A549 (cell line): ENCODE data around the gene BRAT1. TPM values are rescaled to one million over a fixed set of nuclear protein-coding genes. Genes with fewer than 3 reads are reported as not detected.

ENCODE experiments used
- ATAC-seq, 2 experiments: fragments of 200-7000 bp in 1 of 2; fragments of >200 bp in 1 of 2; cut with Nextera tagmentation in 1 of 2; cut with Tn5 transposase in 1 of 2; 3 replicates each; pipeline versions ENCODE4 v1.8.0 to v1.9.1; 2018 to 2020; ENCODE audit warnings: mild to moderate bottlenecking in 1 of 2, moderate library complexity in 1 of 2
- CTCF ChIA-PET: fragments of 300-600 bp; sonication (Branson Sonifier 250); formaldehyde crosslinking; extraction: SDS; loops from one replicate; lab custom pipeline; 2021; ENCODE audit warnings: antibody characterized with exemption, inconsistent platforms; lab: Yijun Ruan, JAX
- POLR2A ChIA-PET: fragments of 350-600 bp; formaldehyde crosslinking; extraction: SDS; loops from one replicate; lab custom pipeline; 2021; ENCODE audit warnings: antibody characterized with exemption, inconsistent platforms; lab: Yijun Ruan, JAX
- DNase-seq, 2 experiments: peaks; one replicate each; pipeline versions ENCODE4 v3.0.0 to v3.0.0-alpha.2; 2011 to 2016; ENCODE audit warnings: low read depth in 1 of 2, low spot score in 1 of 2
- FAIRE-seq: peaks from 2 replicates; lab custom pipeline; 2011; peaks lifted over from hg19 to GRCh38; lab: Jason Lieb, UNC
- H3K27ac ChIP-seq, 2 experiments: fragments of >200 bp; sonication (Bioruptor Twin); formaldehyde crosslinking; 3 replicates each; pipeline ENCODE4 v1.5.1; 2016 to 2017
- H3K4me1 ChIP-seq: fragments of >200 bp; sonication (Bioruptor Twin); formaldehyde crosslinking; 3 replicates; pipeline ENCODE4 v1.6.1; 2016
- H3K4me2 ChIP-seq: fragments of >200 bp; sonication (Bioruptor Twin); formaldehyde crosslinking; 3 replicates; pipeline ENCODE4 v1.6.1; 2016
- H3K4me3 ChIP-seq: fragments of >200 bp; sonication (Bioruptor Twin); formaldehyde crosslinking; 3 replicates; pipeline ENCODE4 v1.5.1; 2016
- H3K9me3 ChIP-seq: fragments of >200 bp; sonication (Bioruptor Twin); formaldehyde crosslinking; 3 replicates; pipeline ENCODE4 v1.6.1; 2016
- CEBPB ChIP-seq, 2 experiments: fragments of >200 bp in 1 of 2; sonication (Bioruptor Twin) in 1 of 2; formaldehyde crosslinking in 1 of 2; IDR thresholded peaks; 2 replicates each; pipeline ENCODE4 v1.6.1; 2012 to 2016
- CHD4 ChIP-seq: fragments of 200-600 bp; sonication (generic); IDR thresholded peaks from 2 replicates; pipeline ENCODE4 v1.6.1; 2016; ENCODE audit warnings: antibody characterized with exemption, mild to moderate bottlenecking, borderline replicate concordance
- EHF ChIP-seq: fragments of 250-450 bp; sonication (Bioruptor Pico); IDR thresholded peaks from 2 replicates; pipeline ENCODE4 v1.5.0; 2020; ENCODE audit warnings: mild to moderate bottlenecking
- ESRRA ChIP-seq: fragments of 150-350 bp; IDR thresholded peaks from 2 replicates; pipeline ENCODE4 v1.6.1; 2014; ENCODE audit warnings: mild to moderate bottlenecking, low read length, borderline replicate concordance
- HDAC2 ChIP-seq: fragments of 200-600 bp; sonication (generic); IDR thresholded peaks from 2 replicates; pipeline ENCODE4 v1.6.1; 2016
- KDM5A ChIP-seq: fragments of 200-600 bp; sonication (generic); IDR thresholded peaks from 2 replicates; pipeline ENCODE4 v1.6.1; 2016; ENCODE audit warnings: antibody characterized with exemption, mild to moderate bottlenecking
- POLR2AphosphoS2 ChIP-seq: conservative IDR thresholded peaks from 2 replicates; pipeline ENCODE4 v1.6.1; 2012; ENCODE audit warnings: low read length, improper control_type of control experiment, inconsistent platforms
- RFX5 ChIP-seq: fragments of 450-650 bp; IDR thresholded peaks from 2 replicates; pipeline ENCODE4 v1.7.1; 2014; ENCODE audit warnings: antibody characterized with exemption, mild to moderate bottlenecking, moderate library complexity
- RNF2 ChIP-seq: fragments of 200-600 bp; sonication (generic); IDR thresholded peaks from 2 replicates; pipeline ENCODE4 v1.6.1; 2016; ENCODE audit warnings: low read depth, mild to moderate bottlenecking, antibody characterized with exemption, moderate library complexity, borderline replicate concordance
- WGBS: methylation state at CpG from one replicate; pipeline ENCODE4 v1.1.6; 2017; ENCODE audit errors: missing lambda C conversion rate; 5-methylcytosine and 5-hydroxymethylcytosine counted together
- polyA plus RNA-seq, 4 experiments: library from polyadenylated mRNA; depleted of rRNA in 3 of 4; stranded (reverse); fragments of >200 nt; fragmentation: RNase III in 1 of 4; extraction: RNeasy Plus Mini Kit Qiagen cat#74134 plus additional on column Dnase treatment in 1 of 4; gene quantifications; 2 replicates in 3 of 4; 3 replicates in 1 of 4; pipeline ENCODE4 v1.2.3, GENCODE V29; 2011 to 2017
- TF ChIP-seq, protein P1 (sequence below): fragments of 200-600 bp; sonication (generic); IDR thresholded peaks from 2 replicates; pipeline ENCODE4 v1.6.1; 2016; ENCODE audit warnings: antibody characterized with exemption, mild to moderate bottlenecking, moderate library complexity
- TF ChIP-seq, protein P2 (sequence below): fragments of 250-450 bp; sonication (Bioruptor Pico); IDR thresholded peaks from 2 replicates; pipeline ENCODE4 v1.5.0; 2021; ENCODE audit warnings: mild to moderate bottlenecking, moderate library complexity, borderline replicate concordance
- TF ChIP-seq, protein P3 (sequence below): fragments of 250-450 bp; sonication (Bioruptor Pico); IDR thresholded peaks from 2 replicates; pipeline ENCODE4 v1.5.0; 2020; ENCODE audit warnings: low read depth, mild to moderate bottlenecking, moderate library complexity
- TF ChIP-seq, protein P4 (sequence below): IDR thresholded peaks from 2 replicates; pipeline ENCODE4 v1.6.1; 2012
- TF ChIP-seq, protein P5 (sequence below): fragments of >200 bp; sonication (Bioruptor Twin); formaldehyde crosslinking; IDR thresholded peaks from 3 replicates; pipeline ENCODE4 v1.6.1; 2016

The BRAT1 gene
- polyA plus RNA-seq, 2 of the 4 experiments (the other 2 are of a cell fraction), result 11.9 to 25.6 TPM

DNA sequence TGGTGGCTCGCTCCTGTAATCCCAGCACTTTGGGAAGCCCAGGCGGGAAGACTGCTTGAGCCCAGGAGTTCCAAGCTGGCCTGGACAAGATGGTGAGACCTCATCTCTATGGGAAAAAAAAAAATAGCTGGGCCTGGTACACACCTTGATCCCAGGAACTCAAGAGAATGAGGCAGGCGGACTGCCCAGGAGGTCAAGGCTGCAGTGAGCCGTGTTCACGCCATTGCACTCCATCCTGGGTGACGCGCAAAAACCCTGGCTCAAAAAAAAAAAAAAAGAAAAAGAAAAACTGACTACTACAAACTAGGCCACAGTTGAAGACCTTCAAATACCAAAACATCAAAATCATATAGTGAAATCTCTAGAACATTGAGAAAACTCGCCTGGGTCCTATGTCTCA lies 3.9 kb downstream of the BRAT1 start (continued):
- TF ChIP-seq KDM5A, result no peak

DNA sequence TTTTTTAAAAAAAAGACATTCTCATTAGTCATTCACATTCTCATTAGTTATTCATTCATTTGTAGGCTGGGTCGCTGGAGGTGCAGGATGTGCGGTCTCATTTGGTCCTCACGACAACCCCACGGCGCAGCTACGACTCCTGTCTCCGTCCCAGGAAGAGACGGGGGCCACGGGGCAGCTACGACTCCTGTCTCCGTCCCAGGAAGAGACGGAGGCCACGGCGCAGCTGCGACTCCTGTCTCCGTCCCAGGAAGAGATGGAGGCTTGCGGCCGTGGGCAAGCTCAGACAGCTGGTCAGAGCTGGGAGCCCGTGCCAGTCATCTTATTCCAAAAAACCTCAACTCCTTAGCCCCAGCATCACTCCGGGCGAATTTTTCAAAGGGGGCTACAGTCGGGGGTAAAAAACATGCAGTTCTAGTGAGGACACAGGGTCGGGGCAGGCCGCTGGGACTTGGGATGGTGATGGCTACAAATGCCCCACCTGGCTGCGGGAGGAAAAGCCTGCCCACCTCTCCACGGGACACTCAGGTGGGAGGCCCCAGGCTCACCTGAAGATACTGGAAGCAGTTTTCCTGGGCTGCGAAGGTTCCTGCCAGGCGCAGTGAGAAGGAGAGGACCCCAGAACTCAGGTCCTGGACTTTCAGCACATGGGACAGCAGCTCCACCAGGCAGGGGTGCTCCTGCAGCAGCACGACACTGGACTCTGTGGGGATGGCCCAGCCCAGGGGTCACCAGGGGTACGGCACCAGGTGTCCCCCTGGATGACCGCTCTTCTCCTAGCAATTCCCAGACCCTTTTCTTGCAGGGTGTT lies 8.3 kb downstream of the BRAT1 start:
- no peaks in the 10 kb centered on the region for H3K4me1 ChIP-seq
- no peaks in the 10 kb centered on the region for H3K9me3 ChIP-seq
- TF ChIP-seq, protein P1, sequence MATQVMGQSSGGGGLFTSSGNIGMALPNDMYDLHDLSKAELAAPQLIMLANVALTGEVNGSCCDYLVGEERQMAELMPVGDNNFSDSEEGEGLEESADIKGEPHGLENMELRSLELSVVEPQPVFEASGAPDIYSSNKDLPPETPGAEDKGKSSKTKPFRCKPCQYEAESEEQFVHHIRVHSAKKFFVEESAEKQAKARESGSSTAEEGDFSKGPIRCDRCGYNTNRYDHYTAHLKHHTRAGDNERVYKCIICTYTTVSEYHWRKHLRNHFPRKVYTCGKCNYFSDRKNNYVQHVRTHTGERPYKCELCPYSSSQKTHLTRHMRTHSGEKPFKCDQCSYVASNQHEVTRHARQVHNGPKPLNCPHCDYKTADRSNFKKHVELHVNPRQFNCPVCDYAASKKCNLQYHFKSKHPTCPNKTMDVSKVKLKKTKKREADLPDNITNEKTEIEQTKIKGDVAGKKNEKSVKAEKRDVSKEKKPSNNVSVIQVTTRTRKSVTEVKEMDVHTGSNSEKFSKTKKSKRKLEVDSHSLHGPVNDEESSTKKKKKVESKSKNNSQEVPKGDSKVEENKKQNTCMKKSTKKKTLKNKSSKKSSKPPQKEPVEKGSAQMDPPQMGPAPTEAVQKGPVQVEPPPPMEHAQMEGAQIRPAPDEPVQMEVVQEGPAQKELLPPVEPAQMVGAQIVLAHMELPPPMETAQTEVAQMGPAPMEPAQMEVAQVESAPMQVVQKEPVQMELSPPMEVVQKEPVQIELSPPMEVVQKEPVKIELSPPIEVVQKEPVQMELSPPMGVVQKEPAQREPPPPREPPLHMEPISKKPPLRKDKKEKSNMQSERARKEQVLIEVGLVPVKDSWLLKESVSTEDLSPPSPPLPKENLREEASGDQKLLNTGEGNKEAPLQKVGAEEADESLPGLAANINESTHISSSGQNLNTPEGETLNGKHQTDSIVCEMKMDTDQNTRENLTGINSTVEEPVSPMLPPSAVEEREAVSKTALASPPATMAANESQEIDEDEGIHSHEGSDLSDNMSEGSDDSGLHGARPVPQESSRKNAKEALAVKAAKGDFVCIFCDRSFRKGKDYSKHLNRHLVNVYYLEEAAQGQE, result peak; percentile 52; the same call in 1 of the 2 replicates
- no peak for TF ChIP-seq RFX5
- TF ChIP-seq, protein P2, sequence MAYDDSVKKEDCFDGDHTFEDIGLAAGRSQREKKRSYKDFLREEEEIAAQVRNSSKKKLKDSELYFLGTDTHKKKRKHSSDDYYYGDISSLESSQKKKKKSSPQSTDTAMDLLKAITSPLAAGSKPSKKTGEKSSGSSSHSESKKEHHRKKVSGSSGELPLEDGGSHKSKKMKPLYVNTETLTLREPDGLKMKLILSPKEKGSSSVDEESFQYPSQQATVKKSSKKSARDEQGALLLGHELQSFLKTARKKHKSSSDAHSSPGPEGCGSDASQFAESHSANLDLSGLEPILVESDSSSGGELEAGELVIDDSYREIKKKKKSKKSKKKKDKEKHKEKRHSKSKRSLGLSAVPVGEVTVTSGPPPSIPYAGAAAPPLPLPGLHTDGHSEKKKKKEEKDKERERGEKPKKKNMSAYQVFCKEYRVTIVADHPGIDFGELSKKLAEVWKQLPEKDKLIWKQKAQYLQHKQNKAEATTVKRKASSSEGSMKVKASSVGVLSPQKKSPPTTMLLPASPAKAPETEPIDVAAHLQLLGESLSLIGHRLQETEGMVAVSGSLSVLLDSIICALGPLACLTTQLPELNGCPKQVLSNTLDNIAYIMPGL (CRISPR knock-in tag), result no peak
- TF ChIP-seq CEBPB (IDR thresholded peaks at IDR 0.05), result no peak
- TF ChIP-seq, all 56 proteins: peak for 1
- no peak for ATAC-seq
- no peak for DNase-seq
- 90% methylated on average over 31 of the region's 31 CpGs for WGBS
- Histone ChIP-seq H3K27ac (no peak overlapping the region), H3K4me2 (no peak overlapping the region), H3K4me3 (no peak overlapping the region)
- no peak for FAIRE-seq
- ChIA-PET CTCF (interaction anchor here (0.8 to 1.5 kb wide), 4 partner anchors 12 to 78 kb away, joined by 3 to 5 read pairs (median 4); partner anchors contain the start of gene IQCE), POLR2A (no interaction called here)

DNA sequence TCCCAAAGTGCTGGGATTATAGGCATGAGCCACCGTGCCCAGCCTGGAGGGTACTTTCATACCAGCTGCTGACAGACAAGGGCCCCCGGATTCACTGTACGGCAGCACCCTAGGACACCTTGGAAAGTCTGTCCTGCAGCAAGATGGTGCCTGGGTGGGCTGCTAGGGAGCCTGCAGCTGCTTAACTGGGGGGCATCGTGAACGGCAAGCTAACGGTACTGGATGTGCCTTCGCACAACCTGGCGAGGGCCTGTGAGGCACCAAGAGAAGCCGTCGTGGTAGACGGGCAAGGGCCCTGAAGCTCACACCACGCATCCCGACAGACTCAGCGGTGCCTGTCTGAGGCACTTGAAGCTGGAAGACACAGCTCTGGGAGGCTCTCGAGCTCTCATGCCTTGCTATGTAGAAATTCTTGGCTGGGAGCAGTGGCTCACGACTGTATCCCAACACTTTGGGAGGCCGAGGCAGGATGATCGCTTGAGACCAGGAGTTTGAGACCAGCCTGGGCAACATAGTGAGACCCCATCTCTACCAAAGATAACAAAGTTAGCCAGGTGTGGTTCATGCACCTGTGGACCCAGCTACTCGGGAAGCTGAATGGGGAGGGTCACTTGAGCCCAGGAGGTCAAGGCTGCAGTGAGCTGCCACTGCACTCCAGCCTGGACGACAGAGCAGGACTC lies 9.4 kb downstream of the BRAT1 start:
- H3K4me2 ChIP-seq, result no peak overlapping the region
- no peak overlapping the region for H3K27ac ChIP-seq
- POLR2A ChIA-PET, result interaction anchor here (1.2 kb wide), 1 partner anchor 17 kb away, joined by 3 read pairs; no protein-coding TSS in a partner anchor
- H3K4me3 ChIP-seq, result no peak overlapping the region
- 97% methylated on average over 19 of the region's 20 CpGs for WGBS
- no peak for ATAC-seq
- no peaks in the 10 kb centered on the region for H3K4me1 ChIP-seq
- no peaks in the 10 kb centered on the region for H3K9me3 ChIP-seq
- DNase-seq, result no peak
- TF ChIP-seq EHF (CRISPR knock-in tag), result no peak
- TF ChIP-seq, protein P3, sequence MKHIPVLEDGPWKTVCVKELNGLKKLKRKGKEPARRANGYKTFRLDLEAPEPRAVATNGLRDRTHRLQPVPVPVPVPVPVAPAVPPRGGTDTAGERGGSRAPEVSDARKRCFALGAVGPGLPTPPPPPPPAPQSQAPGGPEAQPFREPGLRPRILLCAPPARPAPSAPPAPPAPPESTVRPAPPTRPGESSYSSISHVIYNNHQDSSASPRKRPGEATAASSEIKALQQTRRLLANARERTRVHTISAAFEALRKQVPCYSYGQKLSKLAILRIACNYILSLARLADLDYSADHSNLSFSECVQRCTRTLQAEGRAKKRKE (CRISPR knock-in tag), result no peak
- TF ChIP-seq, protein P4, sequence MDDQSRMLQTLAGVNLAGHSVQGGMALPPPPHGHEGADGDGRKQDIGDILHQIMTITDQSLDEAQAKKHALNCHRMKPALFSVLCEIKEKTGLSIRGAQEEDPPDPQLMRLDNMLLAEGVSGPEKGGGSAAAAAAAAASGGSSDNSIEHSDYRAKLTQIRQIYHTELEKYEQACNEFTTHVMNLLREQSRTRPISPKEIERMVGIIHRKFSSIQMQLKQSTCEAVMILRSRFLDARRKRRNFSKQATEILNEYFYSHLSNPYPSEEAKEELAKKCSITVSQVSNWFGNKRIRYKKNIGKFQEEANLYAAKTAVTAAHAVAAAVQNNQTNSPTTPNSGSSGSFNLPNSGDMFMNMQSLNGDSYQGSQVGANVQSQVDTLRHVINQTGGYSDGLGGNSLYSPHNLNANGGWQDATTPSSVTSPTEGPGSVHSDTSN, result no peak
- TF ChIP-seq, protein P5, sequence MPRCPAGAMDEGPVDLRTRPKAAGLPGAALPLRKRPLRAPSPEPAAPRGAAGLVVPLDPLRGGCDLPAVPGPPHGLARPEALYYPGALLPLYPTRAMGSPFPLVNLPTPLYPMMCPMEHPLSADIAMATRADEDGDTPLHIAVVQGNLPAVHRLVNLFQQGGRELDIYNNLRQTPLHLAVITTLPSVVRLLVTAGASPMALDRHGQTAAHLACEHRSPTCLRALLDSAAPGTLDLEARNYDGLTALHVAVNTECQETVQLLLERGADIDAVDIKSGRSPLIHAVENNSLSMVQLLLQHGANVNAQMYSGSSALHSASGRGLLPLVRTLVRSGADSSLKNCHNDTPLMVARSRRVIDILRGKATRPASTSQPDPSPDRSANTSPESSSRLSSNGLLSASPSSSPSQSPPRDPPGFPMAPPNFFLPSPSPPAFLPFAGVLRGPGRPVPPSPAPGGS, result no peak
- TF ChIP-seq CHD4, result no peak
- TF ChIP-seq ESRRA, result no peak
- no peak for TF ChIP-seq HDAC2
- TF ChIP-seq POLR2AphosphoS2, result no peak
- no peak for TF ChIP-seq RNF2
- TF ChIP-seq, all 56 proteins: peak for 0
- CTCF ChIA-PET, result interaction anchor here (0.6 to 1.5 kb wide), 5 partner anchors 14 to 77 kb away, joined by 3 to 5 read pairs (median 4); partner anchors contain the start of gene IQCE
- FAIRE-seq, result no peak
